Trophoblast cell (in vitro differentiated cells and primary cell): ENCODE measurements around the gene ACSL6.

Experiments used
- DNase-seq, 2 donors: peaks; one replicate each; pipeline ENCODE4 v3.0.0-alpha.2; 2016
- H2AFZ ChIP-seq: 2 replicates; pipeline ENCODE4 v1.6.1; 2013; ENCODE audit warnings: low read length, moderate library complexity, mild to moderate bottlenecking; ENCODE audit not compliant: insufficient read depth, poor library complexity
- H2AK5ac ChIP-seq: 2 replicates; pipeline ENCODE4 v1.6.1; 2013; ENCODE audit warnings: mild to moderate bottlenecking, low read length
- H2BK120ac ChIP-seq: 2 replicates; pipeline ENCODE4 v1.6.1; 2013; ENCODE audit warnings: low read length, mild to moderate bottlenecking, moderate library complexity; ENCODE audit not compliant: insufficient read depth, poor library complexity
- H2BK12ac ChIP-seq: 2 replicates; pipeline ENCODE4 v1.6.1; 2013; ENCODE audit warnings: mild to moderate bottlenecking, low read length, moderate library complexity
- H2BK5ac ChIP-seq: 2 replicates; pipeline ENCODE4 v1.6.1; 2013; ENCODE audit warnings: low read length, low read depth, moderate library complexity, mild to moderate bottlenecking; ENCODE audit not compliant: poor library complexity
- H3K14ac ChIP-seq: 2 replicates; pipeline ENCODE4 v1.6.1; 2013; ENCODE audit warnings: mild to moderate bottlenecking, low read length
- H3K18ac ChIP-seq: 2 replicates; pipeline ENCODE4 v1.6.1; 2013; ENCODE audit warnings: mild to moderate bottlenecking, low read length
- H3K23ac ChIP-seq: 2 replicates; pipeline ENCODE4 v1.6.1; 2013; ENCODE audit warnings: low read length
- H3K27ac ChIP-seq: 2 replicates; pipeline ENCODE4 v1.5.1; 2013; ENCODE audit warnings: low read depth, mild to moderate bottlenecking, inconsistent platforms, low read length, moderate library complexity
- H3K27me3 ChIP-seq: 2 replicates; pipeline ENCODE4 v1.6.1; 2013; ENCODE audit warnings: inconsistent platforms, mild to moderate bottlenecking, low read length, moderate library complexity; ENCODE audit not compliant: insufficient read depth
- H3K36me3 ChIP-seq, 2 experiments: 1 replicate in 1 of 2; 2 replicates in 1 of 2; pipeline ENCODE4 v1.6.1; 2013; ENCODE audit warnings: low read length in 2 of 2, mild to moderate bottlenecking in 2 of 2, moderate library complexity in 1 of 2; ENCODE audit not compliant: insufficient read depth in 2 of 2, control insufficient read depth in 1 of 2
- H3K4ac ChIP-seq: 2 replicates; pipeline ENCODE4 v1.6.1; 2013; ENCODE audit warnings: low read depth, mild to moderate bottlenecking, low read length, moderate library complexity
- H3K4me1 ChIP-seq, 2 experiments: 1 replicate in 1 of 2; 2 replicates in 1 of 2; pipeline ENCODE4 v1.6.1; 2013; ENCODE audit warnings: low read length in 2 of 2, mild to moderate bottlenecking in 2 of 2, moderate library complexity in 1 of 2; ENCODE audit not compliant: insufficient read depth in 2 of 2, control insufficient read depth in 1 of 2
- H3K4me2 ChIP-seq: 2 replicates; pipeline ENCODE4 v1.6.1; 2013; ENCODE audit warnings: inconsistent platforms, mild to moderate bottlenecking, low read length, moderate library complexity
- H3K4me3 ChIP-seq: 2 replicates; pipeline ENCODE4 v1.5.1; 2013; ENCODE audit warnings: mild to moderate bottlenecking, low read depth, low read length, inconsistent platforms
- H3K79me1 ChIP-seq: one replicate; pipeline ENCODE4 v1.6.1; 2013; ENCODE audit warnings: low read length
- H3K79me2 ChIP-seq: 2 replicates; pipeline ENCODE4 v1.6.1; 2013; ENCODE audit warnings: low read length, mild to moderate bottlenecking; ENCODE audit not compliant: control insufficient read depth, insufficient read depth, poor library complexity
- H3K9ac ChIP-seq: 2 replicates; pipeline ENCODE4 v1.6.1; 2013; ENCODE audit warnings: mild to moderate bottlenecking, low read length
- H3K9me3 ChIP-seq: 2 replicates; pipeline ENCODE4 v1.6.1; 2013; ENCODE audit warnings: low read depth, mild to moderate bottlenecking, control low read depth, inconsistent platforms, low read length; ENCODE audit not compliant: insufficient read depth
- H4K12ac ChIP-seq: 2 replicates; pipeline ENCODE4 v1.6.1; 2013; ENCODE audit warnings: low read depth, mild to moderate bottlenecking, low read length, moderate library complexity
- H4K8ac ChIP-seq: 2 replicates; pipeline ENCODE4 v1.6.1; 2013; ENCODE audit warnings: low read depth, mild to moderate bottlenecking, low read length, moderate library complexity
- H4K91ac ChIP-seq: one replicate; pipeline ENCODE4 v1.6.1; 2013; ENCODE audit warnings: low read depth, mild to moderate bottlenecking, low read length, moderate library complexity
- WGBS: extraction: QIAGEN DNeasy Blood & Tissue Kit; methylation state at CpG from one replicate; pipeline ENCODE4 v1.1.7; 2013; ENCODE audit warnings: missing lambda C conversion rate; ENCODE audit not compliant: insufficient read length, insufficient coverage; ENCODE audit errors: extremely low coverage; 5-methylcytosine and 5-hydroxymethylcytosine counted together

ACSL6 gene

GRCh38 chr5:132053483-132053882 lies 42.0 kb upstream of the ACSL6 start:
- H3K18ac ChIP-seq, result no peak overlapping the region
- H3K4me1 ChIP-seq, result no peaks in the 10 kb centered on the region
- no peaks in the 10 kb centered on the region for H3K36me3 ChIP-seq
- H3K23ac ChIP-seq, result no peak overlapping the region
- no peak for DNase-seq
- no peaks in the 10 kb centered on the region for H3K27me3 ChIP-seq
- H3K4ac ChIP-seq, result no peak overlapping the region
- no peak overlapping the region for H3K14ac ChIP-seq
- H2BK12ac ChIP-seq, result no peak overlapping the region
- H2AFZ ChIP-seq, result no peak overlapping the region
- H2BK5ac ChIP-seq, result no peak overlapping the region
- WGBS, result no CpG with 5 or more reads among the region's 4 CpGs
- no peaks in the 10 kb centered on the region for H3K79me2 ChIP-seq
- H4K8ac ChIP-seq, result no peak overlapping the region
- no peaks in the 10 kb centered on the region for H3K9me3 ChIP-seq
- H3K4me2 ChIP-seq, result no peak overlapping the region
- H3K79me1 ChIP-seq, result no peaks in the 10 kb centered on the region
- H2BK120ac ChIP-seq, result no peak overlapping the region
- no peak overlapping the region for H3K27ac ChIP-seq
- no peak overlapping the region for H4K12ac ChIP-seq
- no peak overlapping the region for H3K4me3 ChIP-seq
- no peak overlapping the region for H4K91ac ChIP-seq
- H3K9ac ChIP-seq, result no peak overlapping the region
- H2AK5ac ChIP-seq, result no peak overlapping the region

GRCh38 chr5:132052520-132052919 lies 41.1 kb upstream of the ACSL6 start:
- Histone ChIP-seq H3K4me1 (no peaks in the 10 kb centered on the region), H2BK120ac (no peak overlapping the region), H2BK12ac (no peak overlapping the region), H3K79me2 (no peaks in the 10 kb centered on the region), H3K36me3 (no peaks in the 10 kb centered on the region), H2AK5ac (no peak overlapping the region), H3K27ac (no peak overlapping the region), H3K9me3 (no peaks in the 10 kb centered on the region), H3K23ac (no peak overlapping the region), H4K12ac (no peak overlapping the region), H2BK5ac (no peak overlapping the region), H3K18ac (no peak overlapping the region), H2AFZ (no peak overlapping the region), H3K14ac (no peak overlapping the region), H3K79me1 (no peaks in the 10 kb centered on the region), H3K27me3 (no peaks in the 10 kb centered on the region), H4K91ac (no peak overlapping the region), H3K9ac (no peak overlapping the region), H3K4me3 (no peak overlapping the region), H4K8ac (no peak overlapping the region), H3K4me2 (no peak overlapping the region), H3K4ac (no peak overlapping the region)
- WGBS, result no CpG with 5 or more reads among the region's 10 CpGs
- DNase-seq, result no peak

- WGBS, result no CpG with 5 or more reads among the region's 9 CpGs
- DNase-seq, result no peak
- Histone ChIP-seq H3K4ac (no peak overlapping the region), H4K91ac (no peak overlapping the region), H3K27ac (no peak overlapping the region), H3K36me3 (no peaks in the 10 kb centered on the region), H3K79me1 (no peaks in the 10 kb centered on the region), H2BK5ac (no peak overlapping the region), H2AFZ (no peak overlapping the region), H3K4me3 (no peak overlapping the region), H3K9me3 (no peaks in the 10 kb centered on the region), H2BK120ac (no peak overlapping the region), H4K12ac (no peak overlapping the region), H3K27me3 (no peaks in the 10 kb centered on the region), H3K14ac (no peak overlapping the region), H3K9ac (no peak overlapping the region), H2AK5ac (no peak overlapping the region), H2BK12ac (no peak overlapping the region), H3K18ac (no peak overlapping the region), H3K4me2 (no peak overlapping the region), H4K8ac (no peak overlapping the region), H3K79me2 (no peaks in the 10 kb centered on the region), H3K4me1 (no peaks in the 10 kb centered on the region), H3K23ac (no peak overlapping the region)
These were observed 39.4 kb upstream of the ACSL6 start for GRCh38 chr5:132050661-132051552.

GRCh38 chr5:132050136-132050535 lies 38.7 kb upstream of the ACSL6 start:
- no peaks in the 10 kb centered on the region for H3K9me3 ChIP-seq
- no peak overlapping the region for H3K4me2 ChIP-seq
- H3K4me3 ChIP-seq, result no peak overlapping the region
- H3K36me3 ChIP-seq, result no peaks in the 10 kb centered on the region
- H3K18ac ChIP-seq, result no peak overlapping the region
- DNase-seq, result peak in 1 of 2 donors; percentile 19
- no peaks in the 10 kb centered on the region for H3K27me3 ChIP-seq
- no peak overlapping the region for H2BK5ac ChIP-seq
- no CpG with 5 or more reads among the region's 5 CpGs for WGBS
- no peak overlapping the region for H3K9ac ChIP-seq
- H2AK5ac ChIP-seq, result no peak overlapping the region
- H3K27ac ChIP-seq, result no peak overlapping the region
- H2BK120ac ChIP-seq, result no peak overlapping the region
- no peak overlapping the region for H2BK12ac ChIP-seq
- H4K91ac ChIP-seq, result no peak overlapping the region
- H3K14ac ChIP-seq, result no peak overlapping the region
- no peaks in the 10 kb centered on the region for H3K79me2 ChIP-seq
- H2AFZ ChIP-seq, result no peak overlapping the region
- H4K8ac ChIP-seq, result no peak overlapping the region
- H3K4me1 ChIP-seq, result no peaks in the 10 kb centered on the region
- no peak overlapping the region for H3K4ac ChIP-seq
- H4K12ac ChIP-seq, result no peak overlapping the region
- H3K23ac ChIP-seq, result no peak overlapping the region
- H3K79me1 ChIP-seq, result no peaks in the 10 kb centered on the region
